Spinal cord (tissue), 10 donors: ENCODE data around the gene SPTSSB. TPM values are rescaled to one million over a fixed set of nuclear protein-coding genes. Genes with fewer than 3 reads are reported as not detected.

Experiments
- DNase-seq, 6 donors: peaks; one replicate each; pipeline versions ENCODE4 v3.0.0 to v3.0.0-alpha.2; 2013 to 2015; ENCODE audit warnings: low spot score in 6 of 6, low read depth in 4 of 6
- H3K27ac ChIP-seq: one replicate; pipeline ENCODE4 v1.5.1; 2013; ENCODE audit warnings: low read depth, low read length, control low read depth
- H3K27me3 ChIP-seq: one replicate; pipeline ENCODE4 v1.6.1; 2013; ENCODE audit warnings: low read length; ENCODE audit not compliant: control insufficient read depth, insufficient read depth
- H3K36me3 ChIP-seq: one replicate; pipeline ENCODE4 v1.6.1; 2013; ENCODE audit warnings: low read length; ENCODE audit not compliant: control insufficient read depth, insufficient read depth
- H3K4me1 ChIP-seq: one replicate; pipeline ENCODE4 v1.6.1; 2013; ENCODE audit warnings: low read length; ENCODE audit not compliant: control insufficient read depth, insufficient read depth
- H3K4me3 ChIP-seq: one replicate; pipeline ENCODE4 v1.5.1; 2013; ENCODE audit warnings: low read depth, low read length, control low read depth
- H3K9me3 ChIP-seq: one replicate; pipeline ENCODE4 v1.6.1; 2013; ENCODE audit warnings: low read length; ENCODE audit not compliant: control insufficient read depth, insufficient read depth
- WGBS: methylation state at CpG from one replicate; pipeline ENCODE4 v1.1.5; 2013; ENCODE audit warnings: missing lambda C conversion rate; ENCODE audit not compliant: insufficient coverage; 5-methylcytosine and 5-hydroxymethylcytosine counted together
- polyA plus RNA-seq, 2 donors: library from polyadenylated mRNA; unstranded; fragments of 120-200 nt; gene quantifications; one replicate each; pipeline ENCODE4 v1.2.1, GENCODE V29; 2013; ENCODE audit not compliant: insufficient read length in 2 of 2
- total RNA-seq, 2 donors: library from RNA; depleted of rRNA in 1 of 2; stranded (reverse); fragments of 120-200 nt in 1 of 2; fragments of >200 nt in 1 of 2; gene quantifications; one replicate each; pipeline versions ENCODE4 v1.2.3 to v1.2.4, GENCODE V29; 2013 to 2014
- donor health status: healthy.

The SPTSSB gene
- total and polyA plus RNA-seq, 4 donors, result 1.9 to 16.1 (median 10.5) TPM

DNA sequence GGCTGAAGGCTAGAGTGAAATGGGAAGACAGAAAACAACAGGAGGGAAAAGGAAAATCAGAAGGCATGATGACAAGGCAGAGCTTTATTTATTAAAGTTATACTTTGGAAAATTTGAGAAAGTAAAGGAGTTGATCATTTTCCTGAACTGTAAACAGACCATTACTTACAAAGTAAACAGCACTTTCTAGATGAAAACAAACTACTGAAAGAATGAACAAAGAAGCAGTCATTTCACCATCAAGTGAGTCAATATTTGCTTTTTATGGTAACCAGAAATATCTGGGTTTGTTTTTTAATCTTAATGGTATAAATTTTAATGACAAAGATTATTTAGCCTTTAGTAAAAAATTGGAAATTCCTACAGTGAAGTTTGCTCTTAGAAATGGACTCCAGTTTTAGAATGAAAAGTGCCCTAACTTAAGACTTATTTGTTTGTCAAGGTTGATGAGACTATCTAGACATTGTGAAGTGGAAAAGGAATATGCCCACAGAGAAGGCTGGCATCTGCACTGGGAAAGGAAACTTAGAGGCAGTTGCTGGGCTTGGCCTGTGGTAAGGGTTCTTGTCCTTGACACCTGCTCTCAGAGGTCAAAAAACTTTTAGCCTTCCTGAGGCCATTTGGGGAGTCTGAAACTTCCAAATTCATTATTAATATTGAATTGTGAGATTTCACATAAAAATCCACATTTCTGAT is 47.2 kb downstream of the SPTSSB start:
- Histone ChIP-seq H3K36me3 (no peaks in the 10 kb centered on the region), H3K27me3 (no peaks in the 10 kb centered on the region), H3K4me3 (no peak overlapping the region), H3K27ac (no peak overlapping the region), H3K9me3 (peaks cover 3% of the 10 kb centered on the region), H3K4me1 (no peaks in the 10 kb centered on the region)
- no peak for DNase-seq

DNA sequence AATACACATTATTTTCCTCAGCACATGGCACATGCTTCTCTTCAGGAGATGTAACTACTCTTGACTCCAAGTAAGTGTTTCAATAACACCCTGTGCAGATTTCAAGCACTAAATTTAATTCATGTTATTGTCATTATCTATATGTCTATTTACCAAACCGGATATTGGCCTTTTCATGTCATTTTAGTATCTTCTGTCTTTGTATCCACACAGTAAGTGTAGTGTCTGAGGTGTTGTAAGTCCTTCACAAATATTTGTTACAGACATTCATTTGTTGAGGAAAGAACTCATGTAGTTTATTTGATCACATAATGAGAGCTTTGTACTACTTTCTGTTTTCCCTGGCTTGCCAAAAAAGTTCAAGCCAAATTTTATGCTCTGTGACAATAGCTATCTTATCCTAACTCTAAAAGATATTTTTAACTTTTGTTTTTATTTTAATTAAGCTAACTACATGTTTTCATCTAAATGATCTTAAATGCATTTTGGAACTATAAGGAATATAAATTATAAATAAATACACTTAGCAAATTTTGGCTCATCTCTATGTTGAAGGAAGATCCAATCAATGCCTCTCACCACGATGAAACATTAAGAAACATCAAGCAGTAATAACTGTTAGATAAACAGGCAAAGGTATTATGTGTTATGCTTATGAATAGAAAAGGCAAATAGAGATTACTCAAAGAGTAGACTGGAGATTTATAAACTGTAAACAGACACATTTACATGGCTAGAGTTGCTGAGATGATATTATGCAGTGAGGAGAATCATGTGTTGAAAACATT is 48.3 kb downstream of the SPTSSB start:
- H3K9me3 ChIP-seq, result peaks cover 3% of the 10 kb centered on the region
- no peak overlapping the region for H3K4me3 ChIP-seq
- no CpG with 5 or more reads among the region's 2 CpGs for WGBS
- no peak for DNase-seq
- H3K36me3 ChIP-seq, result no peaks in the 10 kb centered on the region
- no peak overlapping the region for H3K27ac ChIP-seq
- no peaks in the 10 kb centered on the region for H3K4me1 ChIP-seq
- no peaks in the 10 kb centered on the region for H3K27me3 ChIP-seq

DNA sequence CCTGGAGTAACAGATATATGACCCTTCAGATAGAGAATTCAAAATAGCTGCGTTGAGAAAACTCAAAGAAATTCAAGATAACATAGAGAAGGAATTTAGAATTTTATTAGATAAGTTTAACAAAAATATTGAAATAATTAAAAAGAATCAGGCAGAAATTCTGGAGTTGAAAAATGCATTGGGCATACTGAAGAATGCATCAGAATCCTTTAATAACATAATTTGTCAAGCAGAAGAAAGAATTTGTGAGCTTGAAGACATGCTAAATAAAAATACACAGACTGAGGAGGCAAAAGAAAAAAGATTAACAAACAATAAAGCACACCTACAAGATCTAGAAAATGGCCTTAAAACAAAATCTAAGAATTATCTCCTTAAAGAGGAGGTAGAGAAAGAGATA is 50.5 kb downstream of the SPTSSB start:
- Histone ChIP-seq H3K27me3 (no peaks in the 10 kb centered on the region), H3K36me3 (no peaks in the 10 kb centered on the region), H3K4me1 (no peaks in the 10 kb centered on the region), H3K4me3 (no peak overlapping the region), H3K9me3 (peaks cover 3% of the 10 kb centered on the region), H3K27ac (no peak overlapping the region)
- DNase-seq, result no peak
- WGBS, result no CpG with 5 or more reads among the region's 1 CpG

DNA sequence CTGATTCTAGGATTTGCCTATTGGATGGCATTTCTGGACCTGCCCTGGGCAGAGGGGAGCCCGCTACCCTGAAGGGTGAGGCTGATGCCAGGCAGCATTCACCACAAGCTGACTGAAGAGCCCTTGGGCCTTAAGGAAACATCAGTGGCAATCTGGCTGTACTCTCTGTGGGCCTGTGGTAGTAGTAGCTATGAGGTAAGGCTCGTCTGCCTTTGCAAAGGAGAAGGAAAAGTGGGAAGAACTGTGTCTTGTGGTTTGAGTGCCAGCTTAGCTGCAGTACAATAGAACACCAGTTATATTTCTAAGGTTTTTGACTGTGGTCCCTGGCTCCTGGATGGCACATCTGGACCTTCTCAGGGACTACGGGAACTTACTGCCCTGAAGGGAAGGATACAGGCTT is 51.5 kb downstream of the SPTSSB start:
- WGBS, result 100% methylated on average over 2 of the region's 3 CpGs
- H3K36me3 ChIP-seq, result no peaks in the 10 kb centered on the region
- DNase-seq, result no peak
- H3K27ac ChIP-seq, result no peak overlapping the region
- no peaks in the 10 kb centered on the region for H3K27me3 ChIP-seq
- peaks cover 3% of the 10 kb centered on the region for H3K9me3 ChIP-seq
- H3K4me1 ChIP-seq, result no peaks in the 10 kb centered on the region
- no peak overlapping the region for H3K4me3 ChIP-seq

DNA sequence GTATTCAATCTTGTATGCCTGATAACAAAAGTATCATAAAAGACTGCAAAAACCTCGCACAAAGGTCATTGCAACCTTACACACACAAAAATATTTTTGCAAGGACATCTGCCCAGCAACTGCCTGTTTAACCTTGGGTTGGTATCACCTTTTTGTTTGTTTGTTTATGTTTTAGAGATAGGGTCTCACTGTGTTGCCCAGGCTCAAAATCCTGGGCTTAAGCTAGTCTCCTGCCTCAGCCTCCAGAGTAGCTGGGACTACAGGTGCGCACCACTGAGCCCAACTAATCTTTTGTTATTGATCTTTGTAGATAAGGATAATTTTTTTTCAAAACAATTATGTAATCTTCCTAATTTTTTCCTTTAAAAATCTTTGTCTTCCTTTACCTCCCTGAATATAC is 54.2 kb downstream of the SPTSSB start:
- peaks cover 3% of the 10 kb centered on the region for H3K9me3 ChIP-seq

DNA sequence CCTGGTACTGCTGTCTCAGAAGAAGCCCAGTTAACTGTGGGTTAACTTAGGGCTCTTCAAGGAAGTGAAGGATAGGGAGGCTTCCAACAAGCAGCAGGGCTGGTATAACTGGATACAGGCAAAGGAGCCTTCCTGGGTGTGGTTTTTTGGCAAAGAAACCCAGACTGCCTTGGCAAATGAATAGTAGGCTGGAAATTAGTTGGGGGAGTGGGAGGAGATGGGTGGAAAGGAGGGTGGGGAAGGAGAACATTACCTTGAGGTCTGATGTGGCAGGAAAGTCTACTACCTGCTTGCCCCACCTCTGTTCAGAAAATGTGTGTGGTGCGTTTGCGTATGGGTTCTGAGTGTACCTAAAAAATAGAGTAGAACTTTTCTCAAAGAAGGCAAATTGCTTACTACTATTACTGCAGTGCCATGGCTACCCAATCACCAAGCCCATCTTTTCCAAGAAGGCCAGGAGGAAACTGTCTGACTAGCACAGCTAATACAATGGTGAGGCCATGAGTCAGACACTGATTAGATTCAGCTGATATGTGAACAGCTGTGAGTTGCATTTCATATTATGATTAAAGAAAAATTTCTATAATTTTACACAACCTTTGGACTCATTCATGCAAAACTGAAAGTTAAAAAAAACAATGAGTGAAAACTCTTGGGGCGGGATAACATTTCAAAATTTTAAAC is 55.2 kb downstream of the SPTSSB start:
- no peaks in the 10 kb centered on the region for H3K36me3 ChIP-seq
- H3K27me3 ChIP-seq, result no peaks in the 10 kb centered on the region
- no peak overlapping the region for H3K27ac ChIP-seq
- no peak overlapping the region for H3K4me3 ChIP-seq
- no peaks in the 10 kb centered on the region for H3K4me1 ChIP-seq
- no peak for DNase-seq
- no CpG with 5 or more reads among the region's 3 CpGs for WGBS
- no peaks in the 10 kb centered on the region for H3K9me3 ChIP-seq

More for the DNA sequence above, 54.2 kb downstream of the SPTSSB start:
- no peaks in the 10 kb centered on the region for H3K36me3 ChIP-seq
- no peaks in the 10 kb centered on the region for H3K4me1 ChIP-seq
- H3K4me3 ChIP-seq, result no peak overlapping the region
- DNase-seq, result no peak
- H3K27me3 ChIP-seq, result no peaks in the 10 kb centered on the region
- H3K27ac ChIP-seq, result no peak overlapping the region
- WGBS, result no CpG with 5 or more reads among the region's 2 CpGs

DNA sequence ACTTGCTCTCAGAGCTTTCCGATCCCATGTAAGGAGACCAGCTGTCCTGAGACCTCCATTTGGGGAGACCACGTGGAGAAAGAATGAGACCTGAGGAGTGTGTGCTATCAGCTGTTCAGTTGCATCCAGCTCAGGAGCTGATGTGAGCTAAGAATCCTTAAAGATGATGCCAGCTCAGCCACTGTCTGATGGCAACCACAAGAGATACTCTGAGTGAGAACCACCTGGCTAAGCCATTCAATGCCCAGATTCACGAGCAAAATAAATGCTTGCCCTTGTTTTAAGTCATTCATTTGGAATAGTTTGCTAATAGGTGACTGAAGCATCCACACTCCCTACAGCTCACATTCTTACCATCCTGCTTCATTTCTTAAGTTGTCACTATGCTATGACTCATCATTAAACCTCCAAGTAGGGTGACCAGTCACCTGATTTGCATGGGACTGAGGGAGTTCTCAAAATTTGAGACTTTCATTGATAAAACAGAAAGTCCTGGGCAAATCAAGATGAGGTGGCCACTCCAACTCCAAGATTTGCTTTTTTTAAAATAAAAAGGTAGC is 56.4 kb downstream of the SPTSSB start:
- DNase-seq, result no peak
- no peaks in the 10 kb centered on the region for H3K36me3 ChIP-seq
- no peaks in the 10 kb centered on the region for H3K9me3 ChIP-seq
- H3K27ac ChIP-seq, result no peak overlapping the region
- no peaks in the 10 kb centered on the region for H3K4me1 ChIP-seq
- 94% methylated on average over 2 of the region's 3 CpGs for WGBS
- no peaks in the 10 kb centered on the region for H3K27me3 ChIP-seq
- H3K4me3 ChIP-seq, result no peak overlapping the region

DNA sequence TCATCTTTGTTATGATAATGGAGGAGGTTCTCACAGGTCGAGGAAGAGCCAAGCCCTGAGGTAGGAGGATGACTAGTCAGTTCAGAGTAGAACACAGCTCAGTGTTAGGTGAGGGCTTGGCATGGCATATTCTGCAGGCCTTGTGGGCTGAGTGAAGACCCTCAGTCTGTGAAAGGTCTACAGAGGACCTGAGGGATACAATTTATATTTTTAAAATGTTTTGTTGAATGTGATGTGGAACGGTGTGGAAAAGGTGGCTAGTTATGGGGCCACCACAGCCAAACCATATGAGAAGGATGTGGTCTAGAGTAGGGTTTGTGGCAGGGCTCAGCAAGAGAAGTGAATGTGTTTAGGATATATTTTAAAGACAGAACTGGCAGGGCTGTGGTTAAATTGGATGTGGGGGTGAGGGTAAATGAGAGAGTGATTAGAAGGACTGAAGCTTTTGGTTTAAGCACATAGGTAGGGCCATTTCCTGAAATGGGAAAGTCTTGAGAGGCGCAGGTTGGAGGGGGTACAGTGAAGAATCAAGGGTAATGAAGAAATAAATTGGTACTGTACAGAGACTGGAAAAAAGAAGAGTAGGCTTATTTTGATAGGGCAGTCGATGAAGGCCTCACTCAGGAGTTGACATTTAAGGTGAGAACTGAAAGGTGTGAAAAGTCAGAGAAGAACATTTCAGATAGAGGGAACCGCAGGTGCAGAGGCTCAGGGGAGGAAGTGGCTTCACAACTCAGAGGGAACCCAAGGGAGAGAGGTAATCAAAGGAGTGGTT is 60.5 kb downstream of the SPTSSB start:
- H3K27ac ChIP-seq, result no peak overlapping the region
- peak in 1 of 6 donors; percentile 6 for DNase-seq
- H3K4me1 ChIP-seq, result no peaks in the 10 kb centered on the region
- 75% methylated on average over 5 of the region's 5 CpGs for WGBS
- no peaks in the 10 kb centered on the region for H3K27me3 ChIP-seq
- H3K4me3 ChIP-seq, result no peak overlapping the region
- no peaks in the 10 kb centered on the region for H3K36me3 ChIP-seq
- H3K9me3 ChIP-seq, result peaks cover 3% of the 10 kb centered on the region
